NCI-H345 treated with DMSO at 0.1 percent for 48 hours (cell line): ENCODE measurements around the gene CACNA1D.
"Not testable (repeated sequence)": the region's sequence is repeated elsewhere in the genome, so short reads cannot be mapped to it uniquely, and the experiment has no call there.

Experiments used
- DNase-seq: peaks from one replicate; lab custom pipeline; 2025; ENCODE audit not compliant: unreplicated experiment; lab: John Stamatoyannopoulos, UW

CACNA1D gene

GRCh38 chr3:53493963-53494791 lies at the start of gene CACNA1D:
CACNA1D (plus strand) TSS chr3:53494611; CDS start chr3:53495167, 556 bp downstream.
- peak; percentile 26 for DNase-seq

DNA sequence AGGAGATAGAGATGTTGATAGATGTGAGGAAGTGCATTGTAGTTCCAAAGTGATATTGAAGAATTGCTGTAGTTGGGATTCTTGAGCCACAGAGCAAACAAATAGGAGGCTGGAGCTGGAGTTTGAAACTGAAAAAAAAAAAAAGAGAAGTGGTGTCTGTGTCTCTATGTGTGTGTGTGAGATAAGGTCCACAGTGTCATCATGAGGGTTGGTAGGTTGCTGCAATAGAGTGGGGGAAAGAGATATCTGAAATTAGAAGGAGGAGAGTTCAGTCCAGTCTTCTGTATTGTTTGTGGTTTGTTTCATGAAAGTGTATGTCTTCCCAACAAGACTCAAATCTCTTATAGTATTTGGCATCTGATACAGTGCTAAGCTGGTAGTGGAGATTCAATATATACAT lies 37.3 kb upstream of the CACNA1D start:
- DNase-seq, result no peak

DNA sequence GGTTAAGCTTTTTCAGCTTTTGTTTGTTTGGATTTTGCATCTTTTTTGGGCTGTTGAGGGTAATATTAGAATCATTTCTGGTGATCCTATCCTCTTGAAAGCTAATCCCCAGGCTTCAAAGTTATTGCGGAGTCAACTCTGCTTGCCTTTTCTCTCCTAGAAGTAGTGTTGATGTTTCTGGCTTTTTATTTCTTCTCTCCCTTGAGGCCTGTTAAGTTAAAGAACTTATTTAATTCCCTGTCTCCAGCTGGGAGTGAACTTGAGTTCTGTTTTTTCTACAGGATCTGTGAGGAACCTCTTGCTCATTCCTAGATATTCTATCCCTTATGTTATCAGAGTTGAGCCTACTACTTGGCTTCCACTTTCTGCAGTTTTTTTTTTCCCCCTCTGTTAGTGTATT lies 34.1 kb upstream of the CACNA1D start:
- DNase-seq, result no peak

- no peak for DNase-seq
Measured at GRCh38 chr3:53464424-53464823, 30.0 kb upstream of the CACNA1D start.

GRCh38 chr3:53469758-53470157 lies 24.7 kb upstream of the CACNA1D start:
- not testable (repeated sequence) for DNase-seq

- DNase-seq, result no peak
Measured at GRCh38 chr3:53473422-53473821, 21.0 kb upstream of the CACNA1D start.

DNA sequence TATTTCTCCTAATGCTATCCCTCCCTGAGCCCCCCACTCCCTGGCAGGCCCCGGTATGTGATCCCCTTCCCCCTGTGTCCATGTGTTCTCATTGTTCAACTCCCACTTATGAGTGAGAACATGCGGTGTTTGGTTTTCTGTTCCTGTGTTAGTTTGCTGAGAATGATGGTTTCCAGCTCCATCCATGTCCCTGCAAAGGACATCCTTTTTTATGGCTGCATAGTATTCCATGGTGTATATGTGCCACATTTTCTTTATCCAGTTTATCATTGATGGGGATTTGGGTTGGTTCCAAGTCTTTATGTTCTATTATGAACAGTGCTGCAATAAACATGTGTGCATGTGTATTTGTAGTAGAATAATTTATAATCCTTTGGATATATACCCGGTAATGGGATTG lies 18.0 kb upstream of the CACNA1D start:
- DNase-seq, result not testable (repeated sequence)

GRCh38 chr3:53477689-53478088 lies 16.7 kb upstream of the CACNA1D start:
- DNase-seq, result not testable (repeated sequence)

DNA sequence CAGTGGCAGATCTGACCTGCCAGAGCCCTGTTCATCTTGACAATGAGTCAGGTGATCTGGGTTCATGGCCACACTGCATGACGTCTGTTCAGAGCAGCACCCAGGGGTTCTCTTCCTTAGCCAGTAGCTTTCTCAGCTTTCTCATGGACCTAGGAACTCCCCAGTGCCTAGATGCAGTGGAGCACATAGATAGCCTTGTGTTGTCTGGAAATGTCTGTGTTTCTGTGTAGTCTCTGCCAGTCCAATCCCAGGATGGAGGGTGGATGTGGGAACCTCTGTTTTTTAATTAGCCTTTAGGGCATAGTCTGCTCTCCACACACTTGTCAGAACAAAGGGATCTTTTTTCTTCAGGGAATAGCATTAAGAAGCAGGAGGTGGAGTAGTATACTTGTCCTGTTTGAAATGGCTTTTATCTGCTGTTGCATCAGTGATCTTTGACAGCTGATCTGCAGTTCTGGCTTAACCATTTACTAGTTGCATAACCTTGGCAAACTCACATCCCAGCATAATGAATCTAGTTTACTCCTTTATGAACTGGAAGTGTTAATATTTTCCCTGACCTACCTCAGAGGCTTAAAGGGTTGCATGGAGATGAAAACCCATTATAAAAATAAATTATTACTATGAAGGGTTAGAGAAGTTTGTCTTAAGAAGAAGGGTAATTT lies 16.1 kb upstream of the CACNA1D start:
- no peak for DNase-seq

- DNase-seq, result no peak
Measured at GRCh38 chr3:53478921-53479664, 15.3 kb upstream of the CACNA1D start.

- no peak for DNase-seq
Measured at GRCh38 chr3:53482227-53482626, 12.2 kb upstream of the CACNA1D start.

DNA sequence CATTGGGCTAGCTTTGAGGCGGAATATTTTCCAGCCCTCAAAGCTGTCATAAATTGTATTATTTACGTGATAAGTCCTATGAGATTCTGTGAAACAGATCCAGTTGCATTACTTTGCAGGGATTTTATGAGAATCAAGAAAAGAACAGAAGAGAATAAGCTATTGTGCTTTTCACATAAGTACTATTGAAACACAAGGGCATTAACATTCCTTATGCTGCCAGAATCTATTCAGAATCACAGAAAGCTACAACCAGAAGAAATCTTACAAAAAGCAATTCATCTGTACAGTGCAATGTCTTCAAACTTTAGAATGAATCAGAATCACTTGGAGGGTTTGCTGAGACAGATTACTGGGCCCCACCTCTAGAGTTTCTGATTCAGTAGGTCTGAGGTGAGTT lies 10.6 kb upstream of the CACNA1D start:
- no peak for DNase-seq

DNA sequence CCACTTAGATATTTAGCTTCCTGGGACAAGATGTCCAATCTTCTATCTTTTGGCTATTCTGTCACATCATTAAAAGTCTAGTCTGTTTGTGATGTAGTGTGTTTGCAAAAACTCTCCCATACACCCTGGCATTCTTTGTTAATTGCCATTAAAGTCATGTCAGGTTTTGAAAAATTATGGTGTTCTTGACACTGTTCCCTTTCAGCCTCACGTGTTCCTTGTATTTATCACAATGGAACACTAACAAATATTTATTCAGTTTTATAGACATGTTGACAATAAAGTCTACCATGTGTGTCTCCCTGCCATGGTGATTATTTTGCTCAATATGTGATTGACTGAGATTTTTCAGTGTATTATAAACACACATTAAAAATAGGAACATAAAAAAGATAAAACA lies 9.4 kb upstream of the CACNA1D start:
- no peak for DNase-seq

- no peak for DNase-seq
Measured at GRCh38 chr3:53485675-53486403, 8.6 kb upstream of the CACNA1D start.

DNA sequence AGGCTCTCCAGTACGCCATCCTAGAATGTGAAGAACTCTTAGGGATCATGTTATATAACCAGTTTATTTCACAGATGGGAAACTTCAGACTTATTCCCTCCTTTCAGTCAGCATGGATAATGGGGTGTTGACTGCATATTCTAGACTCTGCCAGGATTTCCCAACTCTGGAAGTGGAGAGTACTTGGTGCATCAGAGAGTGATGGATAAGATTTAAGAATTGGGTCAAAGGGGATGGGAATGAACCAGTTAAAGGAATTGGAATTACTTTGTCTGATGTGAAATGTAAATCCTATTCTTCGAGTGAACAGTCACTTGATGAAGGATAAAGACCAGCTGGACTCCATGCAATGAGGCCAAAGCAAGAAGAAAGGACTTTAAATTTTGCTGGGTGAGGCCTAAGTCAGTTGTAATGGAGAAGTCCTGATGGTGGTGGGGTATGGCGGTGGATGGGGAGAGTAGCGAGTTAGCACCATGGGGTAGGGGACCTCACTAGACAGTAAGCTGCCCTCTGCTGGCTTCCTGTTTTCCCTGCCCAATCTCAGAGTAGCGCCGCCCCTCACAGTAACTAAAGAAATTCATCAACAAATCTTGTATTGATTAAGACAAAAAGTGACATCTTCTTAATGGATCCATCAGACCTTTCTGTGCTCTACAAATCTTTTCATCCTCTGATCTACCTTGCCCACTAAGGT lies 7.3 kb upstream of the CACNA1D start:
- no peak for DNase-seq

DNA sequence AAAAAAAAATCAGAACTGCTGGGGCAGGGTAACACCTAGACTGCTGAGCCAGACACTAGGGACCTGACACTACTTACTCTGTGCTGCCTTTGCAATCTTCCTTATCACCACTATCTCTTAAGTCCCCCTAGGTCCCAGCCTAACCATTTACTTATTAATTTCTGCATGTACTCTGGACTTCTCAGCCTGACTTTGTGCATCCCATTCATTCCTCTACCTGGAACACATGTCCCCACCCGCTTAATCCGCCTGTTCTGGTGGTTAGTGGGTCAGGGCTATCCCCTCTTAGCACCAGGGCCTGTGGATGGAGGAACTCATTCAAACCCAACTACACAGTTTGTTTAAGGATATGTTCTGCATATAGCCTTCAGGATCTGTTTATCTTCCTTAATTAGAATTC lies 5.0 kb upstream of the CACNA1D start:
- no peak for DNase-seq

DNA sequence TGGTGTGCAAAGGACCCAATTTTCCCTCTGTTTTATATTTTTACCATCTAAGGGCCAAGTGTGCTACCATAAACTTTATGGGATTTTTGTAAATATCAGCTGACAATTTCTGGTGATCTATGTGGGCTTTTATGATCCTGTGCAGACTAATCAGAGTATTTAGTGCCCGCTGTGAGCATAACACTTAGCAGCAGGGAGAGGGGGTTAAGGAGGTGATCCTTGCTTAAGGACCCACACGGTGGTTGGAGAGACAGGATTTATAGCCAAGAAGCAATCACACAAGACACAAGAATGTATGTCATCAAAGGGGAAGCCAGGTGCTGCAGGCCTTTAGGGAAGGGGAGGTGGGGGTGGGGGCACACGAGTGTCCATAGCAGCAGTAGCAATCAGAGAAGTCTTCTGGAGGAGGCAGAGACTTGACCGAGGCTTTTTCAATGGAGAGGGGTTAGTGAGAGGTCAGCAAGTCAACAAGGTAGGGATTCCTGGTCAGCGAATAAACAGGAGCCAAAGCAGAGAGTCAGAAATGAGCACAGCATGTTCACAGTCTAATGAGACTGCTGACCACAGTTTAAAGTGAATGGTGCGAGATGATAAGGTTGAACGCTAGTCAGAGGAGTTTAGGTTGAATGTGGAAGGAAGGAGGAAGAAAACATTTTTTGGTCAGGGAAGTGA lies 4.5 kb upstream of the CACNA1D start:
- no peak for DNase-seq

- no peak for DNase-seq
Measured at GRCh38 chr3:53490459-53490968, 3.9 kb upstream of the CACNA1D start.

GRCh38 chr3:53491276-53491675 lies 3.1 kb upstream of the CACNA1D start:
- DNase-seq, result no peak

GRCh38 chr3:53493595-53493962 lies 832 bp upstream of the CACNA1D start:
- no peak for DNase-seq
